Panc1 (cell line): ENCODE results near the gene AVEN. TPM values are rescaled to one million over a fixed set of nuclear protein-coding genes. Genes with fewer than 3 reads are reported as not detected.

Experiments used
- ATAC-seq: fragments of 200-7000 bp; cut with Tn5 transposase; 2 replicates; pipeline ENCODE4 v1.9.1; 2020; ENCODE audit warnings: mild to moderate bottlenecking, moderate library complexity
- BruUV-seq: library from RNA; stranded (reverse); fragments of 400-500 nt; replicated peaks from 2 replicates; lab custom pipeline; 2021; lab: Mats Ljungman, UMichigan
- CTCF ChIA-PET: fragments of 300-600 bp; sonication (Branson Sonifier 250); formaldehyde crosslinking; loops from one replicate; lab custom pipeline; 2022; ENCODE audit warnings: antibody characterized with exemption; lab: Charles Lee
- POLR2A ChIA-PET: fragments of 300-600 bp; sonication (Branson Sonifier 250); formaldehyde crosslinking; loops from one replicate; lab custom pipeline; 2022; ENCODE audit warnings: antibody characterized with exemption; lab: Charles Lee
- DNase-seq: peaks from one replicate; pipeline ENCODE4 v3.0.0-alpha.2; 2010; ENCODE audit warnings: low read depth, low spot score
- H3K27ac ChIP-seq: 2 replicates; pipeline ENCODE4 v1.5.1; 2011; ENCODE audit warnings: mild to moderate bottlenecking, low read length, inconsistent platforms
- H3K27me3 ChIP-seq: fragments of 200-500 bp; sonication (Bioruptor generic); 2 replicates; pipeline ENCODE4 v1.6.0; 2014; ENCODE audit warnings: low read length, inconsistent platforms; ENCODE audit not compliant: control insufficient read depth, insufficient read depth
- H3K36me3 ChIP-seq: fragments of 200-500 bp; sonication (Bioruptor generic); 2 replicates; pipeline ENCODE4 v1.5.1; 2014; ENCODE audit warnings: inconsistent platforms, mild to moderate bottlenecking, low read length, moderate library complexity; ENCODE audit not compliant: control insufficient read depth, insufficient read depth
- H3K4me1 ChIP-seq: 2 replicates; pipeline ENCODE4 v1.5.1; 2011; ENCODE audit warnings: inconsistent platforms, mild to moderate bottlenecking, low read length, moderate library complexity; ENCODE audit not compliant: control insufficient read depth, insufficient read depth
- H3K4me3 ChIP-seq, 2 experiments: 2 replicates each; pipeline ENCODE4 v1.5.1; 2011 to 2012; ENCODE audit warnings: low read depth in 2 of 2, low read length in 2 of 2, mild to moderate bottlenecking in 2 of 2, inconsistent platforms in 1 of 2, moderate library complexity in 1 of 2
- H3K9me3 ChIP-seq: fragments of 200-500 bp; sonication (Bioruptor generic); 2 replicates; pipeline ENCODE4 v1.5.1; 2014; ENCODE audit warnings: low read depth, mild to moderate bottlenecking, inconsistent platforms, low read length, moderate library complexity; ENCODE audit not compliant: control insufficient read depth, insufficient read depth
- CTCF ChIP-seq: fragments of 450-650 bp; IDR thresholded peaks from 2 replicates; pipeline ENCODE4 v1.5.1; 2017; ENCODE audit warnings: mild to moderate bottlenecking
- POLR2AphosphoS5 ChIP-seq: IDR thresholded peaks from 2 replicates; pipeline ENCODE4 v1.6.1; 2012; ENCODE audit warnings: mild to moderate bottlenecking, low read depth, low read length, moderate library complexity
- REST ChIP-seq, 2 experiments: IDR thresholded peaks; 2 replicates each; pipeline ENCODE4 v1.6.1; 2011 to 2012; ENCODE audit warnings: low read depth in 2 of 2, control low read depth in 1 of 2, low read length in 1 of 2, mild to moderate bottlenecking in 1 of 2, moderate library complexity in 1 of 2; ENCODE audit not compliant: insufficient read depth in 1 of 2
- SIN3A ChIP-seq: IDR thresholded peaks from 2 replicates; pipeline ENCODE4 v1.6.1; 2012; ENCODE audit warnings: low read depth, mild to moderate bottlenecking, low read length, moderate library complexity, borderline replicate concordance; ENCODE audit not compliant: insufficient read depth
- TCF7L2 ChIP-seq: IDR thresholded peaks from 2 replicates; pipeline ENCODE4 v1.6.1; 2011; ENCODE audit warnings: mild to moderate bottlenecking, low read depth, low read length, inconsistent platforms
- in situ Hi-C: cut with HindIII; loops from 2 replicates; pipeline ENCODE4 v1.10.0; 2016; ENCODE audit warnings: low sequenced_read_pairs, low pct_unique_long_range_greater_than_20kb
- intact Hi-C: fragments of 100-400 bp; cut with micrococcal nuclease; formaldehyde crosslinking; loops from one replicate; pipeline ENCODE4 v1.10.0; 2022; ENCODE audit not compliant: unreplicated experiment
- total RNA-seq: library from RNA; stranded (reverse); gene quantifications from one replicate; pipeline ENCODE4 v1.2.1, GENCODE V29; 2021; ENCODE audit not compliant: unreplicated experiment

The AVEN gene
- total RNA-seq, 1 experiment from 2014 or later: 18.4 TPM

- TF ChIP-seq TCF7L2: no peak
- TF ChIP-seq POLR2AphosphoS5: no peak
- Histone ChIP-seq H3K27ac (no peak overlapping the region), H3K9me3 (no peaks in the 10 kb centered on the region), H3K27me3 (no peaks in the 10 kb centered on the region), H3K4me3 (no peak overlapping the region), H3K4me1 (no peaks in the 10 kb centered on the region), H3K36me3 (no peaks in the 10 kb centered on the region)
- DNase-seq (no peak), ATAC-seq (no peak)
- POLR2A ChIA-PET: no interaction called here
- in situ Hi-C loops (no loop called here), intact Hi-C loops (no loop called here)
- no TSS peak for BruUV-seq
- CTCF ChIA-PET: no interaction called here
These were observed 126.7 kb downstream of the AVEN start for GRCh38 chr15:33912326-33912725.

GRCh38 chr15:33910741-33911140 is 128.3 kb downstream of the AVEN start:
- no TSS peak for BruUV-seq

GRCh38 chr15:33908406-33908805 is 130.6 kb downstream of the AVEN start:
- CTCF ChIA-PET: no interaction called here
- ATAC-seq (no peak), DNase-seq (no peak)

More at GRCh38 chr15:33910741-33911140, 128.3 kb downstream of the AVEN start:
- TF ChIP-seq CTCF (no peak), POLR2AphosphoS5 (no peak)
- ATAC-seq (no peak), DNase-seq (no peak)
- H3K27ac ChIP-seq: no peak overlapping the region
- ChIA-PET CTCF (no interaction called here), POLR2A (no interaction called here)
- no peaks in the 10 kb centered on the region for H3K4me1 ChIP-seq
- intact Hi-C loops: no loop called here
- in situ Hi-C loops: no loop called here
- no peaks in the 10 kb centered on the region for H3K27me3 ChIP-seq
- H3K36me3 ChIP-seq: no peaks in the 10 kb centered on the region
- no peaks in the 10 kb centered on the region for H3K9me3 ChIP-seq
- no peak overlapping the region for H3K4me3 ChIP-seq

More at GRCh38 chr15:33908406-33908805, 130.6 kb downstream of the AVEN start:
- intact Hi-C loops: no loop called here
- Histone ChIP-seq H3K27me3 (no peaks in the 10 kb centered on the region), H3K27ac (no peak overlapping the region), H3K9me3 (no peaks in the 10 kb centered on the region), H3K36me3 (no peaks in the 10 kb centered on the region), H3K4me1 (no peaks in the 10 kb centered on the region; the same call in 1 of the 2 replicates), H3K4me3 (no peak overlapping the region)
- in situ Hi-C loops: no loop called here
- POLR2A ChIA-PET: no interaction called here
- no TSS peak for BruUV-seq
- TF ChIP-seq TCF7L2 (no peak), CTCF (no peak), POLR2AphosphoS5 (no peak), REST (IDR thresholded peaks at IDR 0.05; ENCODE audit: insufficient read depth in 1 of 2, low read depth in 2 of 2, low read length in 1 of 2) (no peak), SIN3A (no peak)
